Measurements from ENCODE around the gene VPS37C. TPM values are rescaled to one million over a fixed set of nuclear protein-coding genes. Genes with fewer than 3 reads are reported as not detected.
A peak's percentile ranks its signal among the peaks of the same experiment; 100 is the strongest.

VPS37C gene
- total and polyA plus RNA-seq, 2 of the 13 experiments (the other 11 are each of a cell fraction or from before 2014, with no cell fraction given): 7.5 to 8.8 TPM

DNA sequence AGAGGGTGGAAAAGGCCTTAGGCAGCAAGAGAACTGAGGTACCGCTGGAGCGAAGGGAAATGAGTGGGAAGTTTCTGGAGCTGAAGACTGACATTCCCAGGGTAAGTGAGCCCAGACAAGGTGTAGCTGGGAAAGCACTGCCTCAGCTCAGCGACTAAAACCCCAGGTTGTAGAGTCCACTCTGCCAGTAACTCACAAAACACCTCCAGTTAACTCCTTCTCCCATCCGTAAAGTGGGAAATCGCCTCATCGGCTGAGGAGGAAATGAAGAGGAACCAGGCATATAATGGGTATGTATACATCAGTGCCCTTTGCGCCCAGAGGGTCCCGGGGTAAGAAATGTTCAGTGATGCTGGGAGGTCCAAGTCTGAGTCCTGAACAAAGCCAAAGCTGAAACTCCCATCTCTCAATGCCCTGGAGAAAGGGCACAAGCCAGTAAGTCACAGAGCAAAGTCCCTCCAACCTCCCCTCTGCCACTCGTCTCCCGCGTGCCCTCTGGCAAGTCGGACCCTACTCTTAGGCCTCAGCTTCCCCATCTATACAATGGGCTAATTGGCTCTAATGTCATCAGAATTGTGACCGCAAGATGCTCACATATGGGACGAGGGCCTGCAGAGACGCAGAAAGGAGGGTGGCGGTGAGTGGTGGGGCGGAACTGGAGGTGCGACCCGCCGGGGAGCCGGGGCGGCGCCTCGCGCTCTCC is 588 bp downstream of the VPS37C start (continued):
- TF ChIP-seq KAT7 (CRISPR knock-in tag; IDR thresholded peaks at IDR 0.05; ENCODE audit: borderline replicate concordance) (no peak), ZNF580 (CRISPR knock-in tag; IDR thresholded peaks at IDR 0.05; ENCODE audit: borderline replicate concordance, low read depth) (no peak), ARNTL (CRISPR knock-in tag; IDR thresholded peaks at IDR 0.05) (peak; percentile 16; the same call in 1 of the 2 replicates), SSRP1 (CRISPR knock-in tag; IDR thresholded peaks at IDR 0.05) (0 out of 2 replicates have a peak, but pooled peaks have one; percentile 80), ZNF629 (CRISPR knock-in tag; conservative IDR thresholded peaks at IDR 0.05) (peak; percentile 100), CHD4 (IDR thresholded peaks at IDR 0.05; ENCODE audit: borderline replicate concordance, low read length) (peak; percentile 97), TSC22D2 (CRISPR knock-in tag; IDR thresholded peaks at IDR 0.05; ENCODE audit: borderline replicate concordance) (no peak), BCLAF1 (IDR thresholded peaks at IDR 0.05) (no peak), KMT2A (CRISPR knock-in tag; IDR thresholded peaks at IDR 0.05) (no peak), MXD4 (CRISPR knock-in tag; IDR thresholded peaks at IDR 0.05) (no peak), THAP9 (CRISPR knock-in tag; IDR thresholded peaks at IDR 0.05; ENCODE audit: borderline replicate concordance) (no peak), REL (CRISPR knock-in tag; conservative IDR thresholded peaks at IDR 0.05) (no peak), ADNP (CRISPR knock-in tag; IDR thresholded peaks at IDR 0.05) (peak; percentile 97)
- TF ChIP-seq, protein P1, sequence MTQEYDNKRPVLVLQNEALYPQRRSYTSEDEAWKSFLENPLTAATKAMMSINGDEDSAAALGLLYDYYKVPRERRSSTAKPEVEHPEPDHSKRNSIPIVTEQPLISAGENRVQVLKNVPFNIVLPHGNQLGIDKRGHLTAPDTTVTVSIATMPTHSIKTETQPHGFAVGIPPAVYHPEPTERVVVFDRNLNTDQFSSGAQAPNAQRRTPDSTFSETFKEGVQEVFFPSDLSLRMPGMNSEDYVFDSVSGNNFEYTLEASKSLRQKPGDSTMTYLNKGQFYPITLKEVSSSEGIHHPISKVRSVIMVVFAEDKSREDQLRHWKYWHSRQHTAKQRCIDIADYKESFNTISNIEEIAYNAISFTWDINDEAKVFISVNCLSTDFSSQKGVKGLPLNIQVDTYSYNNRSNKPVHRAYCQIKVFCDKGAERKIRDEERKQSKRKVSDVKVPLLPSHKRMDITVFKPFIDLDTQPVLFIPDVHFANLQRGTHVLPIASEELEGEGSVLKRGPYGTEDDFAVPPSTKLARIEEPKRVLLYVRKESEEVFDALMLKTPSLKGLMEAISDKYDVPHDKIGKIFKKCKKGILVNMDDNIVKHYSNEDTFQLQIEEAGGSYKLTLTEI (CRISPR knock-in tag; conservative IDR thresholded peaks at IDR 0.05): no peak
- TF ChIP-seq, protein P2, sequence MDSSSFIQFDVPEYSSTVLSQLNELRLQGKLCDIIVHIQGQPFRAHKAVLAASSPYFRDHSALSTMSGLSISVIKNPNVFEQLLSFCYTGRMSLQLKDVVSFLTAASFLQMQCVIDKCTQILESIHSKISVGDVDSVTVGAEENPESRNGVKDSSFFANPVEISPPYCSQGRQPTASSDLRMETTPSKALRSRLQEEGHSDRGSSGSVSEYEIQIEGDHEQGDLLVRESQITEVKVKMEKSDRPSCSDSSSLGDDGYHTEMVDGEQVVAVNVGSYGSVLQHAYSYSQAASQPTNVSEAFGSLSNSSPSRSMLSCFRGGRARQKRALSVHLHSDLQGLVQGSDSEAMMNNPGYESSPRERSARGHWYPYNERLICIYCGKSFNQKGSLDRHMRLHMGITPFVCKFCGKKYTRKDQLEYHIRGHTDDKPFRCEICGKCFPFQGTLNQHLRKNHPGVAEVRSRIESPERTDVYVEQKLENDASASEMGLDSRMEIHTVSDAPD (CRISPR knock-in tag; IDR thresholded peaks at IDR 0.05): no peak
- TF ChIP-seq, protein P3, sequence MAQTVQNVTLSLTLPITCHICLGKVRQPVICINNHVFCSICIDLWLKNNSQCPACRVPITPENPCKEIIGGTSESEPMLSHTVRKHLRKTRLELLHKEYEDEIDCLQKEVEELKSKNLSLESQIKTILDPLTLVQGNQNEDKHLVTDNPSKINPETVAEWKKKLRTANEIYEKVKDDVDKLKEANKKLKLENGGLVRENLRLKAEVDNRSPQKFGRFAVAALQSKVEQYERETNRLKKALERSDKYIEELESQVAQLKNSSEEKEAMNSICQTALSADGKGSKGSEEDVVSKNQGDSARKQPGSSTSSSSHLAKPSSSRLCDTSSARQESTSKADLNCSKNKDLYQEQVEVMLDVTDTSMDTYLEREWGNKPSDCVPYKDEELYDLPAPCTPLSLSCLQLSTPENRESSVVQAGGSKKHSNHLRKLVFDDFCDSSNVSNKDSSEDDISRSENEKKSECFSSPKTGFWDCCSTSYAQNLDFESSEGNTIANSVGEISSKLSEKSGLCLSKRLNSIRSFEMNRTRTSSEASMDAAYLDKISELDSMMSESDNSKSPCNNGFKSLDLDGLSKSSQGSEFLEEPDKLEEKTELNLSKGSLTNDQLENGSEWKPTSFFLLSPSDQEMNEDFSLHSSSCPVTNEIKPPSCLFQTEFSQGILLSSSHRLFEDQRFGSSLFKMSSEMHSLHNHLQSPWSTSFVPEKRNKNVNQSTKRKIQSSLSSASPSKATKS (CRISPR knock-in tag; IDR thresholded peaks at IDR 0.05): no peak

All from HepG2 (cell line).